DND-41 (cell line): ENCODE data around the gene PIGQ.

Source experiments
- ATAC-seq: fragments of 200-7000 bp; cut with Tn5 transposase; 3 replicates; pipeline ENCODE4 v1.9.1; 2021; ENCODE audit warnings: low read depth; ENCODE audit not compliant: insufficient read depth
- DNase-seq: peaks from one replicate; pipeline ENCODE4 v3.0.0-alpha.2; 2020
- H2AFZ ChIP-seq: 2 replicates; pipeline ENCODE4 v1.6.0; 2012; ENCODE audit warnings: low read depth, low read length
- H3K27ac ChIP-seq: 2 replicates; pipeline ENCODE4 v1.5.1; 2012; ENCODE audit warnings: low read length, inconsistent platforms
- H3K27me3 ChIP-seq: fragments of 200-600 bp; sonication (generic); 2 replicates; pipeline ENCODE4 v1.6.0; 2012; ENCODE audit warnings: low read length, mild to moderate bottlenecking, inconsistent platforms; ENCODE audit not compliant: insufficient read depth, poor library complexity
- H3K36me3 ChIP-seq: 2 replicates; pipeline ENCODE4 v1.5.1; 2012; ENCODE audit warnings: low read length, inconsistent platforms; ENCODE audit not compliant: insufficient read depth
- H3K4me1 ChIP-seq: 2 replicates; pipeline ENCODE4 v1.5.1; 2012; ENCODE audit warnings: mild to moderate bottlenecking, low read length; ENCODE audit not compliant: insufficient read depth
- H3K4me2 ChIP-seq: 2 replicates; pipeline ENCODE4 v1.6.0; 2012; ENCODE audit warnings: mild to moderate bottlenecking, moderate library complexity, low read length, inconsistent platforms; ENCODE audit not compliant: insufficient read depth
- H3K4me3 ChIP-seq, 2 experiments: fragments of 200-600 bp in 1 of 2; shearing (Covaris generic) in 1 of 2; 2 replicates each; pipeline ENCODE4 v1.5.1; 2012 to 2016; ENCODE audit warnings: inconsistent platforms in 2 of 2, low read length in 2 of 2, mild to moderate bottlenecking in 2 of 2, low read depth in 1 of 2, moderate library complexity in 1 of 2
- H3K79me2 ChIP-seq: 2 replicates; pipeline ENCODE4 v1.6.0; 2012; ENCODE audit warnings: low read length, inconsistent platforms; ENCODE audit not compliant: insufficient read depth
- H3K9ac ChIP-seq: 2 replicates; pipeline ENCODE4 v1.6.0; 2012; ENCODE audit warnings: low read depth, mild to moderate bottlenecking, inconsistent platforms, low read length, moderate library complexity
- H3K9me3 ChIP-seq: 2 replicates; pipeline ENCODE4 v1.5.1; 2012; ENCODE audit warnings: low read length, moderate library complexity, mild to moderate bottlenecking, inconsistent platforms; ENCODE audit not compliant: insufficient read depth, severe bottlenecking
- H4K20me1 ChIP-seq: 2 replicates; pipeline ENCODE4 v1.6.0; 2012; ENCODE audit warnings: low read length; ENCODE audit not compliant: insufficient read depth
- EZH2 ChIP-seq: IDR thresholded peaks from 3 replicates; pipeline ENCODE4 v1.6.1; 2012; ENCODE audit warnings: borderline replicate concordance, low read depth, mild to moderate bottlenecking, moderate library complexity, low read length, inconsistent platforms; ENCODE audit not compliant: severe bottlenecking
- TF ChIP-seq, protein P1 (sequence below): IDR thresholded peaks from 2 replicates; pipeline ENCODE4 v1.5.1; 2012; ENCODE audit warnings: borderline replicate concordance, low read length, moderate library complexity, mild to moderate bottlenecking; ENCODE audit not compliant: poor library complexity, severe bottlenecking; ENCODE audit errors: extremely low read depth

The PIGQ gene

GRCh38 chr16:593406-593805 is 23.6 kb downstream of the PIGQ start:
- TF ChIP-seq, protein P1, sequence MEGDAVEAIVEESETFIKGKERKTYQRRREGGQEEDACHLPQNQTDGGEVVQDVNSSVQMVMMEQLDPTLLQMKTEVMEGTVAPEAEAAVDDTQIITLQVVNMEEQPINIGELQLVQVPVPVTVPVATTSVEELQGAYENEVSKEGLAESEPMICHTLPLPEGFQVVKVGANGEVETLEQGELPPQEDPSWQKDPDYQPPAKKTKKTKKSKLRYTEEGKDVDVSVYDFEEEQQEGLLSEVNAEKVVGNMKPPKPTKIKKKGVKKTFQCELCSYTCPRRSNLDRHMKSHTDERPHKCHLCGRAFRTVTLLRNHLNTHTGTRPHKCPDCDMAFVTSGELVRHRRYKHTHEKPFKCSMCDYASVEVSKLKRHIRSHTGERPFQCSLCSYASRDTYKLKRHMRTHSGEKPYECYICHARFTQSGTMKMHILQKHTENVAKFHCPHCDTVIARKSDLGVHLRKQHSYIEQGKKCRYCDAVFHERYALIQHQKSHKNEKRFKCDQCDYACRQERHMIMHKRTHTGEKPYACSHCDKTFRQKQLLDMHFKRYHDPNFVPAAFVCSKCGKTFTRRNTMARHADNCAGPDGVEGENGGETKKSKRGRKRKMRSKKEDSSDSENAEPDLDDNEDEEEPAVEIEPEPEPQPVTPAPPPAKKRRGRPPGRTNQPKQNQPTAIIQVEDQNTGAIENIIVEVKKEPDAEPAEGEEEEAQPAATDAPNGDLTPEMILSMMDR, result no peak
- no peak for TF ChIP-seq EZH2
- DNase-seq (no peak), ATAC-seq (no peak)
- peaks cover 19% of the 10 kb centered on the region for H3K4me1 ChIP-seq
- no peak overlapping the region for H3K9ac ChIP-seq
- H3K4me2 ChIP-seq, result no peak overlapping the region
- H3K36me3 ChIP-seq, result peaks cover 20% of the 10 kb centered on the region
- H3K27me3 ChIP-seq, result no peaks in the 10 kb centered on the region
- no peak overlapping the region for H3K27ac ChIP-seq
- peaks cover 55% of the 10 kb centered on the region for H4K20me1 ChIP-seq
- H3K4me3 ChIP-seq, result no peak overlapping the region
- H3K9me3 ChIP-seq, result no peaks in the 10 kb centered on the region
- H2AFZ ChIP-seq, result no peak overlapping the region
- peaks cover 73% of the 10 kb centered on the region for H3K79me2 ChIP-seq

- no peak for TF ChIP-seq EZH2
- TF ChIP-seq, protein P1, result no peak
- Histone ChIP-seq H3K9me3 (no peaks in the 10 kb centered on the region), H2AFZ (no peak overlapping the region), H4K20me1 (peaks cover 51% of the 10 kb centered on the region), H3K27ac (no peak overlapping the region), H3K79me2 (peaks cover 73% of the 10 kb centered on the region), H3K4me3 (no peak overlapping the region), H3K36me3 (peaks cover 21% of the 10 kb centered on the region), H3K4me2 (no peak overlapping the region), H3K4me1 (peaks cover 18% of the 10 kb centered on the region), H3K9ac (no peak overlapping the region), H3K27me3 (no peaks in the 10 kb centered on the region)
- no peak for ATAC-seq
- no peak for DNase-seq
Observed at GRCh38 chr16:593807-594206, 24.0 kb downstream of the PIGQ start.

GRCh38 chr16:595094-595528 is 25.3 kb downstream of the PIGQ start:
- Histone ChIP-seq H3K79me2 (peaks cover 82% of the 10 kb centered on the region), H3K27me3 (no peaks in the 10 kb centered on the region), H2AFZ (no peak overlapping the region), H3K4me1 (peaks cover 18% of the 10 kb centered on the region), H3K4me3 (no peak overlapping the region), H4K20me1 (peaks cover 57% of the 10 kb centered on the region), H3K9me3 (no peaks in the 10 kb centered on the region), H3K4me2 (no peak overlapping the region), H3K27ac (no peak overlapping the region), H3K36me3 (peaks cover 33% of the 10 kb centered on the region), H3K9ac (no peak overlapping the region)
- DNase-seq (no peak), ATAC-seq (no peak)
- no peak for TF ChIP-seq EZH2
- TF ChIP-seq, protein P1, result no peak
